ENCODE results near the gene SLC26A9.

GRCh38 chr1:205962821-205963221 is 19.6 kb upstream of the SLC26A9 start:
- TF ChIP-seq CBX3 (IDR thresholded peaks at IDR 0.05; ENCODE audit: borderline replicate concordance, low read depth), result no peak
- no peak for TF ChIP-seq RAD21 (IDR thresholded peaks at IDR 0.05; ENCODE audit: insufficient read depth, low read depth, low read length)
- no peak for TF ChIP-seq HDGF (IDR thresholded peaks at IDR 0.05)
- no peak for TF ChIP-seq SREBF1 (IDR thresholded peaks at IDR 0.05; ENCODE audit: low read length)
- no peak for TF ChIP-seq BMI1 (IDR thresholded peaks at IDR 0.05; ENCODE audit: borderline replicate concordance)
- no peak for TF ChIP-seq NFYB (IDR thresholded peaks at IDR 0.05; ENCODE audit: insufficient read depth, low read depth, low read length)
- TF ChIP-seq CEBPZ (IDR thresholded peaks at IDR 0.05; ENCODE audit: low read depth, low read length), result no peak
- no peak for TF ChIP-seq CTCF (IDR thresholded peaks at IDR 0.05 in 2 of 3, conservative IDR thresholded peaks at IDR 0.05 in 1 of 3; ENCODE audit: control insufficient read depth in 2 of 3, extremely low read depth in 1 of 3, insufficient read depth in 1 of 3, low read depth in 3 of 3, low read length in 3 of 3)
- no peak for TF ChIP-seq HDAC6 (IDR thresholded peaks at IDR 0.05; ENCODE audit: unreplicated experiment)
